Calu3 (cell line): ENCODE results near the gene PTPRF. TPM values are rescaled to one million over a fixed set of nuclear protein-coding genes. Genes with fewer than 3 reads are reported as not detected.

ENCODE experiments used
- BruUV-seq: library from RNA; stranded (reverse); fragments of 400-500 nt; replicated peaks from 2 replicates; lab custom pipeline; 2021; lab: Mats Ljungman, UMichigan
- CTCF ChIA-PET: fragments of 300-600 bp; sonication (Branson Sonifier 250); formaldehyde crosslinking; loops from one replicate; lab custom pipeline; 2022; ENCODE audit warnings: antibody characterized with exemption; lab: Charles Lee
- DNase-seq: peaks from one replicate; pipeline ENCODE4 v3.0.0; 2022
- H3K27ac Mint-ChIP-seq: one replicate; pipeline ENCODE4 v1.8.0; 2022; ENCODE audit warnings: mixed read lengths; ENCODE audit not compliant: unreplicated experiment
- H3K27me3 Mint-ChIP-seq: one replicate; pipeline ENCODE4 v1.8.0; 2022; ENCODE audit warnings: mixed read lengths; ENCODE audit not compliant: unreplicated experiment
- H3K36me3 Mint-ChIP-seq: one replicate; pipeline ENCODE4 v1.8.0; 2022; ENCODE audit warnings: mild to moderate bottlenecking, moderate library complexity, mixed read lengths; ENCODE audit not compliant: insufficient read depth, unreplicated experiment
- H3K4me1 Mint-ChIP-seq: one replicate; pipeline ENCODE4 v1.8.0; 2022; ENCODE audit warnings: mild to moderate bottlenecking, low read depth, mixed read lengths; ENCODE audit not compliant: unreplicated experiment
- H3K4me3 Mint-ChIP-seq: one replicate; pipeline ENCODE4 v1.8.0; 2022; ENCODE audit warnings: mild to moderate bottlenecking, low read depth, moderate library complexity, mixed read lengths; ENCODE audit not compliant: unreplicated experiment
- H3K9me3 Mint-ChIP-seq: one replicate; pipeline ENCODE4 v1.8.0; 2022; ENCODE audit warnings: low read depth, mixed read lengths; ENCODE audit not compliant: unreplicated experiment
- CTCF ChIP-seq: fragments of 200-600 bp; IDR thresholded peaks from one replicate; pipeline ENCODE4 v1.8.0; 2022; ENCODE audit warnings: antibody characterized with exemption; ENCODE audit not compliant: unreplicated experiment
- intact Hi-C: fragments of 100-400 bp; cut with micrococcal nuclease; formaldehyde crosslinking; loops from one replicate; pipeline ENCODE4 v1.10.0; 2022; ENCODE audit not compliant: unreplicated experiment
- total RNA-seq: library from RNA; stranded (reverse); gene quantifications from 2 replicates; pipeline ENCODE4 v1.2.3, GENCODE V29; 2022

The PTPRF gene
- total RNA-seq, 1 experiment from 2014 or later: 318 TPM

DNA sequence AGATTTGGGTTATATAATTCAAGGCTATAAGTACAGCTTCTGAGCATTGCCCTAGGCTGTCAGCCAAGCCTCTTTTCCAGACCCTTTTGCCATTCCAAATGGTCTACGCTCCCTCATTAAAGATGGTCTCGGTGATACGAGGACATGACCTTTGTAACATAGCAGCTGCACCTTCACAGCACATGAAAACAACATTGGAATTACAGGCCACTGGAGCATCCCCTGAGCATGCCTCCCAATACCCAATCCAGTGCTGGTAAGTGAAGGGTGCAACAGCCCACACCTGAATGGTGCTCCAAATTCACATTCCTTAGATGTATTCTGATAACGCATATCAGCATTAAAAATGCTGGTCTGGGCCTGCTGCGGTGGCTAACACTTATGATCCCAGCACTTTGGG is 20.1 kb upstream of the PTPRF start:
- intact Hi-C loops: no loop called here
- Mint-ChIP-seq H3K36me3 (no peaks in the 10 kb centered on the region), H3K9me3 (peaks cover 2% of the 10 kb centered on the region), H3K27me3 (no peaks in the 10 kb centered on the region), H3K4me1 (no peaks in the 10 kb centered on the region), H3K27ac (no peak overlapping the region), H3K4me3 (no peak overlapping the region)
- no TSS peak for BruUV-seq
- CTCF ChIA-PET: interaction anchor here (0.5 kb wide), 1 partner anchor 765 kb away, joined by 3 read pairs; no protein-coding TSS in a partner anchor
- no peak for TF ChIP-seq CTCF
- DNase-seq: no peak

GRCh38 chr1:43511394-43511793 is 19.3 kb upstream of the PTPRF start:
- no peak for TF ChIP-seq CTCF
- CTCF ChIA-PET: no interaction called here
- intact Hi-C loops: no loop called here
- no peaks in the 10 kb centered on the region for H3K4me1 Mint-ChIP-seq
- BruUV-seq: no TSS peak
- no peaks in the 10 kb centered on the region for H3K27me3 Mint-ChIP-seq
- no peaks in the 10 kb centered on the region for H3K36me3 Mint-ChIP-seq
- H3K4me3 Mint-ChIP-seq: no peak overlapping the region
- H3K9me3 Mint-ChIP-seq: peaks cover 2% of the 10 kb centered on the region
- H3K27ac Mint-ChIP-seq: no peak overlapping the region
- no peak for DNase-seq

DNA sequence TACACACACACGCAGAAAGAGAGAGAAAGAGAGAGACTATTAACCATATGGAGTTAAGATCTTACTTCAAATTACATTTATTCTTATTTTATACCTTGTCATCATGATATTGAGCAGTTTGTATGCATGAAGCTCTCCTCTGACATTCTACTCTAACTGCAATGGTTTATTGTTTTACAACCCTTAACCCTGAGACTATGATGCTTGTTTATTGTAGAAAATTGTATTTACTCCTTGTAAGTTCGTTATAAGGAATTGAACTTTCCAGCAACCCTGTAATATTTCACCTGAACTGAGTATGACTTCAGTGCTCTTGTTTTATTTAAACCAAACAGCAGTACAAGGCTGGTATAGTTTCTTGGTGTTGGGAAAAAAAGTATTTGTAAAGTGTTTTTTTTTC is 18.6 kb upstream of the PTPRF start:
- H3K27me3 Mint-ChIP-seq: no peaks in the 10 kb centered on the region
- TF ChIP-seq CTCF: no peak
- H3K9me3 Mint-ChIP-seq: peaks cover 2% of the 10 kb centered on the region
- H3K36me3 Mint-ChIP-seq: no peaks in the 10 kb centered on the region
- no TSS peak for BruUV-seq
- intact Hi-C loops: no loop called here
- H3K4me1 Mint-ChIP-seq: no peaks in the 10 kb centered on the region
- no peak overlapping the region for H3K27ac Mint-ChIP-seq
- CTCF ChIA-PET: no interaction called here
- H3K4me3 Mint-ChIP-seq: no peak overlapping the region
- no peak for DNase-seq

DNA sequence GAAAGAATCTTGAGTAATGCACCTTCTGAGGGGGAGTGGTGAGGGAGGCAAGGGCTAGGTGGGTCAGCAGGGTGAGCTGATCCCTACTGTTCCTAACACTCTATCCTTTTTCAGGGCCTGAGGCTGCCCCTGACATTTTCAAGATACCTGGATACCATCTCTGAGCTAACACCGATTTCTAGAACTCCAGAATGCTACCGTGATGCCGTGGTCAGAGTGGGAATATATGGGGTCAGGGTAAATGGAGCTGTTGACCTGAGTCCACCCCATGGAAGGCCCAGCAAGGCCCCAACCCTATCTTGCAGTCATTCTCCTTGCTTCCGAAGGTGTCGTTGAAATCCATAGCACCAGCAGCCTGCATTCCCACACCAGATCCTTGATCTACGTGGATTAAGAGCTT is 18.0 kb upstream of the PTPRF start:
- BruUV-seq: no TSS peak

More for the DNA sequence above, 18.0 kb upstream of the PTPRF start:
- Mint-ChIP-seq H3K27me3 (no peaks in the 10 kb centered on the region), H3K4me3 (no peak overlapping the region), H3K27ac (no peak overlapping the region), H3K4me1 (no peaks in the 10 kb centered on the region), H3K36me3 (no peaks in the 10 kb centered on the region), H3K9me3 (peaks cover 2% of the 10 kb centered on the region)
- CTCF ChIA-PET: no interaction called here
- no peak for DNase-seq
- intact Hi-C loops: no loop called here
- TF ChIP-seq CTCF: no peak
